Mesenchymal stem cell (in vitro differentiated cells and primary cell): ENCODE measurements around the gene SYMPK.

Experiments used
- DNase-seq: peaks from one replicate; pipeline ENCODE4 v3.0.0-alpha.2; 2013
- H2AFZ ChIP-seq: one replicate; pipeline ENCODE4 v1.6.1; 2013; ENCODE audit warnings: low read depth, mild to moderate bottlenecking, control low read depth, inconsistent platforms, low read length, moderate library complexity
- H2AK5ac ChIP-seq: 2 replicates; pipeline ENCODE4 v1.6.1; 2013; ENCODE audit warnings: low read length, moderate library complexity, mild to moderate bottlenecking, inconsistent platforms; ENCODE audit not compliant: severe bottlenecking
- H2BK120ac ChIP-seq: one replicate; pipeline ENCODE4 v1.6.1; 2013; ENCODE audit warnings: low read depth, mild to moderate bottlenecking, inconsistent platforms, low read length, moderate library complexity
- H2BK12ac ChIP-seq, 2 experiments: one replicate each; pipeline ENCODE4 v1.6.1; 2013; ENCODE audit warnings: inconsistent platforms in 2 of 2, low read length in 2 of 2, mild to moderate bottlenecking in 2 of 2, moderate library complexity in 2 of 2, control low read depth in 1 of 2
- H2BK15ac ChIP-seq: one replicate; pipeline ENCODE4 v1.6.1; 2013; ENCODE audit warnings: mild to moderate bottlenecking, low read depth, inconsistent platforms; ENCODE audit not compliant: poor library complexity, severe bottlenecking
- H2BK5ac ChIP-seq: 2 replicates; pipeline ENCODE4 v1.6.1; 2013; ENCODE audit warnings: low read depth, mild to moderate bottlenecking, low read length, control low read depth, inconsistent platforms; ENCODE audit not compliant: poor library complexity, severe bottlenecking
- H3K14ac ChIP-seq, 2 experiments: one replicate each; pipeline ENCODE4 v1.6.1; 2013; ENCODE audit warnings: inconsistent platforms in 2 of 2, low read length in 2 of 2, control low read depth in 1 of 2, mild to moderate bottlenecking in 1 of 2, moderate library complexity in 1 of 2
- H3K18ac ChIP-seq, 2 experiments: one replicate each; pipeline ENCODE4 v1.6.1; 2013; ENCODE audit warnings: inconsistent platforms in 2 of 2, low read length in 2 of 2, control low read depth in 1 of 2, low read depth in 1 of 2, mild to moderate bottlenecking in 1 of 2
- H3K23ac ChIP-seq, 2 experiments: one replicate each; pipeline ENCODE4 v1.6.1; 2013; ENCODE audit warnings: inconsistent platforms in 2 of 2, low read length in 2 of 2, mild to moderate bottlenecking in 2 of 2, moderate library complexity in 2 of 2, control low read depth in 1 of 2
- H3K27ac ChIP-seq: 2 replicates; pipeline ENCODE4 v1.5.1; 2013; ENCODE audit warnings: mild to moderate bottlenecking, moderate library complexity, low read length, control low read depth, inconsistent platforms; ENCODE audit not compliant: poor library complexity, severe bottlenecking
- H3K27me3 ChIP-seq, 2 experiments: 2 replicates each; pipeline versions ENCODE4 v1.6.1 to v1.7.0; 2013; ENCODE audit warnings: low read length in 2 of 2, mild to moderate bottlenecking in 2 of 2, moderate library complexity in 2 of 2, control low read depth in 1 of 2, inconsistent platforms in 1 of 2; ENCODE audit not compliant: control insufficient read depth in 1 of 2, insufficient read depth in 1 of 2
- H3K36me3 ChIP-seq, 2 experiments: 2 replicates each; pipeline versions ENCODE4 v1.6.1 to v1.7.0; 2013; ENCODE audit warnings: low read length in 2 of 2, control low read depth in 1 of 2, inconsistent platforms in 1 of 2, low read depth in 1 of 2, mild to moderate bottlenecking in 1 of 2; ENCODE audit not compliant: insufficient read depth in 2 of 2, control insufficient read depth in 1 of 2
- H3K4ac ChIP-seq, 2 experiments: one replicate each; pipeline ENCODE4 v1.6.1; 2013; ENCODE audit warnings: inconsistent platforms in 2 of 2, low read length in 2 of 2, mild to moderate bottlenecking in 2 of 2, moderate library complexity in 2 of 2, control low read depth in 1 of 2, low read depth in 1 of 2
- H3K4me1 ChIP-seq: 2 replicates; pipeline ENCODE4 v1.6.1; 2013; ENCODE audit warnings: low read depth, low read length, control low read depth; ENCODE audit not compliant: control insufficient read depth, insufficient read depth
- H3K4me2 ChIP-seq: 2 replicates; pipeline ENCODE4 v1.6.1; 2013; ENCODE audit warnings: low read length, mild to moderate bottlenecking, inconsistent platforms; ENCODE audit not compliant: poor library complexity, severe bottlenecking
- H3K4me3 ChIP-seq, 2 experiments: 2 replicates each; pipeline versions ENCODE4 v1.5.1 to v1.7.0; 2013; ENCODE audit warnings: low read length in 2 of 2, mild to moderate bottlenecking in 2 of 2, control low read depth in 1 of 2, low read depth in 1 of 2; ENCODE audit not compliant: insufficient read depth in 1 of 2
- H3K79me1 ChIP-seq: replicated peaks from 2 replicates; pipeline ENCODE4 v1.6.1; 2013; ENCODE audit warnings: mild to moderate bottlenecking, control low read depth, low read length, inconsistent platforms; ENCODE audit not compliant: poor library complexity, severe bottlenecking
- H3K9ac ChIP-seq: 2 replicates; pipeline ENCODE4 v1.7.0; 2013; ENCODE audit warnings: mild to moderate bottlenecking, low read length, moderate library complexity
- H3K9me3 ChIP-seq: 2 replicates; pipeline ENCODE4 v1.7.0; 2013; ENCODE audit warnings: mild to moderate bottlenecking, low read length; ENCODE audit not compliant: control insufficient read depth
- H4K8ac ChIP-seq: one replicate; pipeline ENCODE4 v1.6.1; 2013; ENCODE audit warnings: inconsistent platforms, mild to moderate bottlenecking, low read length, moderate library complexity
- H4K91ac ChIP-seq: one replicate; pipeline ENCODE4 v1.6.1; 2013; ENCODE audit warnings: mild to moderate bottlenecking, low read length, inconsistent platforms
- WGBS: methylation state at CpG from one replicate; pipeline ENCODE4 v1.1.7; 2013; ENCODE audit warnings: mixed read lengths; 5-methylcytosine and 5-hydroxymethylcytosine counted together

Gene SYMPK

GRCh38 chr19:45905011-45905410 is 42.1 kb upstream of the SYMPK start:
- Histone ChIP-seq H4K91ac (no peak overlapping the region), H2AFZ (no peak overlapping the region), H2BK5ac (no peak overlapping the region), H3K23ac (no peak overlapping the region), H3K18ac (no peak overlapping the region), H3K4me1 (peaks cover 14% of the 10 kb centered on the region), H4K8ac (no peak overlapping the region), H3K27me3 (peaks cover 0 to under 1% of the 10 kb centered on the region in 2 experiments), H2BK120ac (no peak overlapping the region), H2BK15ac (no peak overlapping the region), H3K27ac (no peak overlapping the region), H3K79me1 (peaks cover 15% of the 10 kb centered on the region), H2AK5ac (no peak overlapping the region), H3K9ac (no peak overlapping the region), H3K9me3 (no peaks in the 10 kb centered on the region), H2BK12ac (no peak overlapping the region), H3K14ac (no peak overlapping the region), H3K36me3 (peaks cover 2 to 8% of the 10 kb centered on the region in 2 experiments), H3K4me3 (no peak overlapping the region), H3K4ac (no peak overlapping the region), H3K4me2 (no peak overlapping the region)
- DNase-seq, result no peak
- WGBS, result 86% methylated on average over 10 of the region's 10 CpGs

- peak overlapping the region; percentile 77 for H3K9ac ChIP-seq
- H2AK5ac ChIP-seq, result no peak overlapping the region
- no peak overlapping the region for H2BK5ac ChIP-seq
- peak overlapping the region in 1 of 2 experiments; percentile 67 for H3K4ac ChIP-seq
- DNase-seq, result peak; percentile 96
- no peak overlapping the region for H2BK120ac ChIP-seq
- no peaks in the 10 kb centered on the region for H3K9me3 ChIP-seq
- H3K4me3 ChIP-seq, result peak overlapping the region; percentile 74 to 93
- H3K18ac ChIP-seq, result peak overlapping the region; percentile 64 to 94
- H3K36me3 ChIP-seq, result peaks cover 15 to 26% of the 10 kb centered on the region in 2 experiments
- H3K14ac ChIP-seq, result no peak overlapping the region
- H3K4me1 ChIP-seq, result peaks cover 14% of the 10 kb centered on the region
- peak overlapping the region; percentile 89 for H3K4me2 ChIP-seq
- H4K91ac ChIP-seq, result peak overlapping the region; percentile 34
- no peaks in the 10 kb centered on the region for H3K27me3 ChIP-seq
- peak overlapping the region; percentile 81 for H4K8ac ChIP-seq
- H2BK12ac ChIP-seq, result no peak overlapping the region
- H3K27ac ChIP-seq, result peak overlapping the region; percentile 77
- WGBS, result 6% methylated on average over 63 of the region's 73 CpGs
- peak overlapping the region; percentile 49 for H2BK15ac ChIP-seq
- peaks cover 18% of the 10 kb centered on the region for H3K79me1 ChIP-seq
- no peak overlapping the region for H3K23ac ChIP-seq
- peak overlapping the region; percentile 86 for H2AFZ ChIP-seq
Observed at GRCh38 chr19:45902651-45903625, 40.0 kb upstream of the SYMPK start.

- peak within 1 kb of the TSS; percentile 77 for H3K27ac ChIP-seq
- H2BK120ac ChIP-seq, result peak within 1 kb of the TSS; percentile 43
- H4K8ac ChIP-seq, result peak within 1 kb of the TSS; percentile 81
- H3K9me3 ChIP-seq, result no peaks in the 10 kb centered on the region
- H3K9ac ChIP-seq, result peak within 1 kb of the TSS; percentile 88
- no peaks in the 10 kb centered on the region for H3K27me3 ChIP-seq
- peak within 1 kb of the TSS; percentile 74 to 93 for H3K4me3 ChIP-seq
- DNase-seq, result peak; percentile 32
- H3K18ac ChIP-seq, result peak within 1 kb of the TSS; percentile 81 to 94
- peaks cover 18% of the 10 kb centered on the region for H3K79me1 ChIP-seq
- H2BK15ac ChIP-seq, result peak within 1 kb of the TSS; percentile 49
- peak within 1 kb of the TSS; percentile 26 to 37 for H3K23ac ChIP-seq
- H2AK5ac ChIP-seq, result no peak within 1 kb of the TSS
- peak within 1 kb of the TSS in 1 of 2 experiments; percentile 19 for H2BK12ac ChIP-seq
- H3K4me1 ChIP-seq, result peaks cover 14% of the 10 kb centered on the region
- H2BK5ac ChIP-seq, result no peak within 1 kb of the TSS
- H3K36me3 ChIP-seq, result peaks cover 22 to 32% of the 10 kb centered on the region in 2 experiments
- WGBS, result under 1% methylated on average over 36 of the region's 47 CpGs
- H3K4me2 ChIP-seq, result peak within 1 kb of the TSS; percentile 94
- H4K91ac ChIP-seq, result peak within 1 kb of the TSS; percentile 34
- H3K4ac ChIP-seq, result peak within 1 kb of the TSS in 1 of 2 experiments; percentile 67
- peak within 1 kb of the TSS; percentile 86 for H2AFZ ChIP-seq
- peak within 1 kb of the TSS in 1 of 2 experiments; percentile 35 for H3K14ac ChIP-seq
Observed at GRCh38 chr19:45901912-45902650, 39.1 kb upstream of the SYMPK start, which contains the start of gene MYPOP. MYPOP (minus strand) TSS chr19:45902613; CDS start chr19:45901773, 840 bp downstream.
